BJ (cell line): ENCODE measurements around the gene ADRA2C. TPM values are rescaled to one million over a fixed set of nuclear protein-coding genes. Genes with fewer than 3 reads are reported as not detected.

Experiments used
- CTCF ChIA-PET: fragments of 350-600 bp; formaldehyde crosslinking; extraction: SDS; loops from one replicate; lab custom pipeline; 2021; ENCODE audit warnings: antibody characterized with exemption, inconsistent platforms; lab: Yijun Ruan, JAX
- POLR2A ChIA-PET: fragments of 300-600 bp; sonication (Branson Sonifier 250); formaldehyde crosslinking; extraction: SDS; loops from one replicate; lab custom pipeline; 2021; ENCODE audit warnings: antibody characterized with exemption; lab: Charles Lee
- DNase-seq: peaks from one replicate; pipeline ENCODE4 v3.0.0-alpha.2; 2011; ENCODE audit warnings: low read depth
- H3K27me3 ChIP-seq: 2 replicates; pipeline ENCODE4 v1.6.0; 2011; ENCODE audit warnings: low read length; ENCODE audit not compliant: control insufficient read depth, insufficient read depth
- H3K36me3 ChIP-seq: 2 replicates; pipeline ENCODE4 v1.5.1; 2011; ENCODE audit warnings: low read length; ENCODE audit not compliant: control insufficient read depth, insufficient read depth
- H3K4me3 ChIP-seq: 2 replicates; pipeline ENCODE4 v1.5.1; 2011; ENCODE audit warnings: low read depth, mild to moderate bottlenecking, control low read depth, low read length
- polyA plus RNA-seq: library from polyadenylated mRNA; depleted of rRNA; stranded (reverse); fragments of >200 nt; gene quantifications from 2 replicates; pipeline ENCODE4 v1.2.3, GENCODE V29; 2011
- TF ChIP-seq, protein P1 (sequence below): IDR thresholded peaks from 2 replicates; pipeline ENCODE4 v1.5.1; 2011; ENCODE audit warnings: low read depth, mild to moderate bottlenecking, control low read depth, inconsistent platforms, low read length, moderate library complexity; ENCODE audit not compliant: insufficient read depth

Gene ADRA2C
- polyA plus RNA-seq, 1 experiment, result 0.20 TPM

DNA sequence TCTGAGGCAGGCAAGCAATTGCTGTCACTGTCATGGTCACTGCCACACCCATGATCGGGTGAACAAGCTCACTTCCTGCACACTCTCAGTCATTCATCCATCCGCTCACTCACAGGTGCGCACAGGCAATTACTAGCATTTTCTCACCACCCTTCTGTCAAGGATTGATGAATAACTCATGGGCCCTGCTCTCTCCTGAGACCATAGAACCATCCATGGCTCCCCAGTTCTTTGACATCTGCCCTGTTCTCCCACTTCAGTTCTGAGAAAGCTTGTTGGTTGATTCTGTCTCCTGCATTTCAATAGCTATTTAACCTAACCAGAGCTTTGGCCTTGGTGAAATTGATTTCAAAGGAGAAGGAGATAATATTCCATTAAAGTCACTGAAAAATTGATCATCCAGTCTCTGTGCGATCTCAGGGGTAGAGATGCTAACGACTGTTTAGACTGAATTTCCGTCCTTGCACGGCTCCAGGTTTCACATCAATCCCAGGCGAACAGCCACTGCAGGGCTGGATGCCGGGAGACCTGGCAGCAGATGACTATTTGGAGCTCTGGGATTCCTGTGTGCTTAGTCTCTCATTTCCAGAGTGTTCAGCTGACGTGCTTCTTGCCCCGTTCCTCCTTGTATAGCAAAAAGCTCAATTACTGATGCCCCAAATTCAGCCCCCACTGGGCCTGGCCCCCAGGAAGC, 36.9 kb upstream of the ADRA2C start:
- ChIA-PET POLR2A (no interaction called here), CTCF (interaction anchor here (1.2 to 2.4 kb wide), 2 partner anchors 11 to 19 kb away, joined by 4 to 8 read pairs; no protein-coding TSS in a partner anchor)

DNA sequence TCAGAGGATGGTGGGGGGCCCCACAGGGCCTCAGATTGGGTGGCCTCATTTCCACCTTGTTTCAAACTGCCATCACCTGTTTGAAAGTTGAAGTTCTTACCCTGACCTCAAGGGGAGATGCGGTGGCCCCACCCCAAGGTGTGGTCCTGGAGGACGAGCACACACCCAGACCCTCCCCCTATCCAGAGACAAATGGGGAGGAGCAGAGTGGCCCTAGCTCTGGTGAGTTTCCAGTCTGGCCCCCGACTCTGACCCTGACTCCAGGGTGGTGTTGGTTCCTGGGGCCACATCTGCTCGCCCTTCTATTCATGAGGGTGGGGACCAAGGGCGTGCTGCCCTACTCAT, 36.3 kb upstream of the ADRA2C start:
- Histone ChIP-seq H3K4me3 (no peak overlapping the region), H3K36me3 (no peaks in the 10 kb centered on the region), H3K27me3 (peaks cover 11% of the 10 kb centered on the region)
- POLR2A ChIA-PET, result no interaction called here
- no peak for DNase-seq
- TF ChIP-seq, protein P1, sequence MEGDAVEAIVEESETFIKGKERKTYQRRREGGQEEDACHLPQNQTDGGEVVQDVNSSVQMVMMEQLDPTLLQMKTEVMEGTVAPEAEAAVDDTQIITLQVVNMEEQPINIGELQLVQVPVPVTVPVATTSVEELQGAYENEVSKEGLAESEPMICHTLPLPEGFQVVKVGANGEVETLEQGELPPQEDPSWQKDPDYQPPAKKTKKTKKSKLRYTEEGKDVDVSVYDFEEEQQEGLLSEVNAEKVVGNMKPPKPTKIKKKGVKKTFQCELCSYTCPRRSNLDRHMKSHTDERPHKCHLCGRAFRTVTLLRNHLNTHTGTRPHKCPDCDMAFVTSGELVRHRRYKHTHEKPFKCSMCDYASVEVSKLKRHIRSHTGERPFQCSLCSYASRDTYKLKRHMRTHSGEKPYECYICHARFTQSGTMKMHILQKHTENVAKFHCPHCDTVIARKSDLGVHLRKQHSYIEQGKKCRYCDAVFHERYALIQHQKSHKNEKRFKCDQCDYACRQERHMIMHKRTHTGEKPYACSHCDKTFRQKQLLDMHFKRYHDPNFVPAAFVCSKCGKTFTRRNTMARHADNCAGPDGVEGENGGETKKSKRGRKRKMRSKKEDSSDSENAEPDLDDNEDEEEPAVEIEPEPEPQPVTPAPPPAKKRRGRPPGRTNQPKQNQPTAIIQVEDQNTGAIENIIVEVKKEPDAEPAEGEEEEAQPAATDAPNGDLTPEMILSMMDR, result no peak
- CTCF ChIA-PET, result interaction anchor here (1.2 to 2.4 kb wide), 2 partner anchors 10 to 18 kb away, joined by 4 to 8 read pairs; no protein-coding TSS in a partner anchor

More for the DNA sequence above, 36.9 kb upstream of the ADRA2C start:
- TF ChIP-seq, protein P1, result no peak
- no peaks in the 10 kb centered on the region for H3K36me3 ChIP-seq
- no peak overlapping the region for H3K4me3 ChIP-seq
- peaks cover 14% of the 10 kb centered on the region for H3K27me3 ChIP-seq
- no peak for DNase-seq

DNA sequence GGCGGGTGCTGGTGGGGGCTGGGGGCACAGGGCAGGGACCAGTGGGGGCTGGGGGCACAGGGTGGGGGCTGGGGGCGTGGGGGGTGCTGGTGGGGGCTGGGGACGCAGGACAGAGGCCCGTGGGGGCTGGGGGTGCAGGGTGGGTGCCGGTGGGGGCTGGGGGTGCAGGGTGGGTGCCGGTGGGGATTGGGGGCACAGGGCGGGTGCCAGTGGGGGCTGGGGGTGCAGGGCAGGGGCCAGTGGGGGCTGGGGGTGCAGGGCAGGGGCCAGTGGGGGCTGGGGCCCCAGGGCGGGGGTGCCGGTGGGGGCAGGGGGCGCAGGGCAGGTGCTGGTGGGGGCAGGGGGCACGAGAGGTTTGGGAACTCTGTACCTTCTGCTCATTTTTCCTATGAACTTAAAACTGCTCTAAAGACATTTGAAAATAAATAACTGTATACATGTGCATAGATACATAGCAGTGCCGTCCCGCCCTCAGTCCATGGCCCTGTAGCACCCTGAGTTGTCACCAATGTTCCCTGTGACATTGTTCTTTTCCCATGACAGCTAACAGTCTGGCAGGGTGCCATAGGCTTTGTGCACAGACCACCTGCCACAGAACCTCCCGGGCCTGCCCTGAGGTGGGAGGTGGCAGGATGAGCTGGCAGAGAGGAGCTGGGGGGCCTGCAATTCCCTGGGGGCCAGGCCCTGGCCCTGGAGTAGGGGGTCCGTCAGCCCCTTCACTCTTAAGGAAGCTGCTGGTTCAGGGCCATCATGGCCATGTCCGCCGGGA, 35.6 kb upstream of the ADRA2C start:
- Histone ChIP-seq H3K4me3 (no peak overlapping the region), H3K27me3 (peaks cover 5% of the 10 kb centered on the region), H3K36me3 (no peaks in the 10 kb centered on the region)
- POLR2A ChIA-PET, result no interaction called here
- CTCF ChIA-PET, result interaction anchor here (2.4 kb wide), 1 partner anchor 17 kb away, joined by 8 read pairs; no protein-coding TSS in a partner anchor
- TF ChIP-seq, protein P1, result no peak
- DNase-seq, result no peak

DNA sequence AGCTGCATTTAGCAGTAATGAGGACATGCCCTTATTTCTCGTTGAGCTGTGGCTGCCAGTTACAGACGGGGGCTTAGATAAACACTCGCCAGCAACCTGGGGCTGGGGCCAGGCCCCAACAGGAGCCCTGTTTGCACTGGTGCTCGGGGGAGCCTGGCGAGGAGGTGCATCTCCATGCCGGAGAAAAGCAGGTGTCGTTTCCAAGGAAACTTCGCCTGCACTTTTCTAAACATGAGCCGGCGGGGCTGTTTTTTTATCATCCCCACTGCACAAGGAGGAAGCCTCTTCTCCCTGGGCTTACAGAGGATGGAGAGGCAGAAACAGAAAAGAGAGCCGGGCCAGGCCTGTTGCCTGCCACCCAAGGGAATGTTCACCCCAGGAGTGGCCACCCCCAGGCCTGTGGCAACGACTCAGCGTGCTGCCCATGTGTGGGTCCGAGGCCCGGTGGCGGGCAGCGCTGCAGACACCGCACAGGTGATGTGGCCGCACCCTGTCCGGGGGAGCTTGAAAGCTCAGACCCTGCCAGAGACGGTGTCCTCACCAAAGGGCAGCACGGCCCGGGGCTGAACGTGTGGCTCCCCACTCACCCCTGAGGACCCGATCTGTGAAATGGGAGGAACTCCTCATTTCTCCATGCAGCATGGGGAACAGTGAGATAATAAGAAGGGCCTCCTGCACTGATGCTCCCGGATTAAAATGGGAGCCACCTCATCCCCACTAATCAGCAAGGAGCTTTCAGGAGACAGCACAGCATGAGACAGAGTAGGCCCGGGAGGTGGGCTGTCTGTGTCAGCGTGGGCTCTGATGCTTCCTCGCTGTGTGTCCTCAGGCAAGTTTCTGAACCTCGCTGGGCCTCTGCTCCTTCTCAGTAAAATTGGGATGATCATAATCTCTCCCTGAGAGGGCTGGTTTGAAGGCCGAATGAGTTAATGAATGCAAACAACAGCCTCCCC, 33.8 kb upstream of the ADRA2C start:
- TF ChIP-seq, protein P1, result no peak
- CTCF ChIA-PET, result interaction anchor here (1.1 kb wide), 1 partner anchor 20 kb away, joined by 3 read pairs; no protein-coding TSS in a partner anchor
- no peak for DNase-seq
- POLR2A ChIA-PET, result no interaction called here
- peaks cover 2% of the 10 kb centered on the region; the same call in 1 of the 2 replicates for H3K27me3 ChIP-seq
- no peaks in the 10 kb centered on the region for H3K36me3 ChIP-seq
- H3K4me3 ChIP-seq, result no peak overlapping the region
